T-cell (primary cell): Measurements from ENCODE around the gene IGSF3. TPM values are rescaled to one million over a fixed set of nuclear protein-coding genes. Genes with fewer than 3 reads are reported as not detected.

Experiments used
- ATAC-seq, 4 experiments: fragments of 200-7000 bp in 3 of 4; fragments of 150-1000 bp in 1 of 4; cut with Tn5 transposase; replicated peaks in 1 of 4; 1 replicate in 3 of 4; 2 replicates in 1 of 4; pipeline ENCODE4 v1.10.0; 2021; ENCODE audit warnings: moderate library complexity in 3 of 4, mild to moderate bottlenecking in 2 of 4, moderate number of reproducible peaks in 1 of 4
- CTCF ChIA-PET, 2 donors: fragments of 300-600 bp; sonication (Branson Sonifier 250); formaldehyde crosslinking; loops; one replicate each; lab custom pipeline; 2022; ENCODE audit warnings: antibody characterized with exemption in 2 of 2; lab: Charles Lee
- POLR2A ChIA-PET, 2 donors: fragments of 300-600 bp; sonication (Branson Sonifier 250); formaldehyde crosslinking; loops; one replicate each; lab custom pipeline; 2022; ENCODE audit warnings: antibody characterized with exemption in 2 of 2; lab: Charles Lee
- DNase-seq, 35 experiments: peaks; one replicate each; pipeline versions ENCODE4 v3.0.0 to v3.0.0-alpha.2; 2013 to 2023
- H3K27ac ChIP-seq: one replicate; pipeline ENCODE4 v1.5.1; 2013; ENCODE audit warnings: low read length
- H3K27me3 ChIP-seq, 2 experiments: replicated peaks in 1 of 2; 1 replicate in 1 of 2; 2 replicates in 1 of 2; pipeline versions ENCODE4 v1.6.1 to v1.7.0; 2013; ENCODE audit warnings: low read length in 1 of 2, mixed read lengths in 1 of 2; ENCODE audit not compliant: control insufficient read depth in 2 of 2, insufficient read depth in 2 of 2; ENCODE audit errors: extremely low read depth in 1 of 2
- H3K36me3 ChIP-seq, 2 donors: 1 replicate in 1 of 2; 2 replicates in 1 of 2; pipeline versions ENCODE4 v1.6.1 to v1.7.0; 2013; ENCODE audit warnings: low read length in 1 of 2; ENCODE audit not compliant: control insufficient read depth in 2 of 2, insufficient read depth in 1 of 2; ENCODE audit errors: extremely low read depth in 1 of 2
- H3K4me1 ChIP-seq, 2 experiments: 1 replicate in 1 of 2; 2 replicates in 1 of 2; pipeline versions ENCODE4 v1.6.1 to v1.7.0; 2013; ENCODE audit warnings: low read length in 2 of 2, mixed read lengths in 1 of 2; ENCODE audit not compliant: insufficient read depth in 2 of 2, control insufficient read depth in 1 of 2; ENCODE audit errors: extremely low read depth in 1 of 2
- H3K4me3 ChIP-seq, 2 donors: 1 replicate in 1 of 2; 2 replicates in 1 of 2; pipeline versions ENCODE4 v1.5.1 to v1.7.0; 2013; ENCODE audit warnings: mild to moderate bottlenecking in 2 of 2, low read length in 1 of 2, moderate library complexity in 1 of 2; ENCODE audit not compliant: control insufficient read depth in 1 of 2; ENCODE audit errors: extremely low read depth in 1 of 2
- H3K9me3 ChIP-seq: 2 replicates; pipeline ENCODE4 v1.7.0; 2013
- H3K27ac Mint-ChIP-seq, 2 donors: one replicate each; pipeline ENCODE4 v1.8.0; 2020 to 2021; ENCODE audit warnings: mild to moderate bottlenecking in 2 of 2, mixed read lengths in 2 of 2
- H3K27me3 Mint-ChIP-seq, 2 donors: one replicate each; pipeline ENCODE4 v1.8.0; 2021 to 2022; ENCODE audit warnings: mixed read lengths in 2 of 2
- H3K36me3 Mint-ChIP-seq: one replicate; pipeline ENCODE4 v1.8.0; 2021; ENCODE audit warnings: mixed read lengths
- H3K4me1 Mint-ChIP-seq, 3 donors: one replicate each; pipeline ENCODE4 v1.8.0; 2020 to 2022; ENCODE audit warnings: mixed read lengths in 3 of 3, mild to moderate bottlenecking in 1 of 3
- H3K4me3 Mint-ChIP-seq, 3 donors: one replicate each; pipeline ENCODE4 v1.8.0; 2020 to 2022; ENCODE audit warnings: mild to moderate bottlenecking in 3 of 3, mixed read lengths in 3 of 3, moderate library complexity in 3 of 3
- H3K9me3 Mint-ChIP-seq, 3 donors: one replicate each; pipeline ENCODE4 v1.8.0; 2020 to 2022; ENCODE audit warnings: mixed read lengths in 3 of 3
- WGBS: methylation state at CpG from one replicate; pipeline ENCODE4 v1.1.5; 2013; ENCODE audit warnings: missing lambda C conversion rate; ENCODE audit not compliant: insufficient coverage; 5-methylcytosine and 5-hydroxymethylcytosine counted together
- total RNA-seq, 35 experiments: library from RNA in 6 of 35; stranded (reverse) in 6 of 35; fragments of 120-200 nt in 1 of 35; gene quantifications; one replicate each; pipeline versions ENCODE4 v1.2.1 to v1.2.4 and lab custom pipeline; 2013 to 2026

The IGSF3 gene
- total RNA-seq, 5 donors from 2014 or later (not counting 1 experiment from before 2014, with no cell fraction given): 0.05 to 0.30 (median 0.24) TPM; not detected in 1

DNA sequence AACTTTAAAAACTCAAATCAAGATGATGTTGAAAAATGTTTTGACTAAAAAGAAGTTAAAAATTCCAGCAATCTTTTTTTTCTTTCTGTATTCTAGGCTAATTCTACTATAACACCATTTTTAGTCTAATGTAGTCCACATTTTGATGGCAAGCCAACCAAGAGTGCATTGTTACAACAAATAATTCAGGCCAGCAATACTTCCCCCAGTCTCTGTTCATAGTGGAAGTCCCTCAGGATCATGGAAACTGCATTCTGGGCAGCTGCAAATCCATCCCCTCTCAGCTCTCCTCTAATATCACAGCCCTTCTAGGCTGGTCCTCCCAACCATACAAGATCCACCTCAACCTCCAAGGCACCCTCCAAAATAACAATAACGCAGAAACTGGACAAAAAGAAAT, 89.0 kb downstream of the IGSF3 start:
- CTCF ChIA-PET: no interaction called here
- no CpG with 5 or more reads among the region's 1 CpG for WGBS
- H3K27me3 Mint-ChIP-seq: peaks cover 0 to 1% of the 10 kb centered on the region in 2 donors
- DNase-seq: no peak
- H3K27ac Mint-ChIP-seq: no peak overlapping the region
- no peaks in the 10 kb centered on the region for H3K9me3 Mint-ChIP-seq
- Histone ChIP-seq H3K4me3 (no peak overlapping the region), H3K4me1 (no peaks in the 10 kb centered on the region), H3K27ac (no peak overlapping the region), H3K9me3 (no peaks in the 10 kb centered on the region), H3K36me3 (no peaks in the 10 kb centered on the region), H3K27me3 (no peaks in the 10 kb centered on the region)
- POLR2A ChIA-PET: no interaction called here
- H3K4me1 Mint-ChIP-seq: peaks cover 0 to 10% (median 2%) of the 10 kb centered on the region in 3 donors
- no peak overlapping the region for H3K4me3 Mint-ChIP-seq
- H3K36me3 Mint-ChIP-seq: no peaks in the 10 kb centered on the region
- no peak for ATAC-seq

DNA sequence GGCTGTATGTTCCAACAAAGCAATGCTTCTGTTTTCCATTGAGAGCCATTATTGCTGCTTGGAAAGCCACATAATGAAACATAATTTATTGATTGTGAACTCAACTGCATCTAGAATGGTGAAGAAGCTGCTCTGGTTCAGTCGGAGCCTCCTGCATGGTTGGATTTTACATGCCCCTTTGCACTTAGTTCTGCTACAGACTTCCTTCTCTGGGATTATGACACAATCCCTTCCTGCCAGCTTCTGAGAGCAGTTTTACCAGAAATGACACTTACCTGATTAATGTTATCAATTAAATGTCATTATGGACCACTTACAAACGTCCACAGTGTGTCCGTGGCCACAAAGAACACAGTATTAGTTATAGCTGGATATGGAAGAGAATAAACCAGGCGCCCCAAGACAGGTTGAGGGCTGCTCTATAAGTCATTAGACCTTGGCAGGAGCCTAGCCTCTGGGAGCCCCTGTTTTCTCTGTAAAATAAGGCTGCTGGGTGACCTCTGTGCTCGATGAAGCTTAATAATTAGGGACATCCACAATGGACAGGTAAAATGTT, 89.7 kb downstream of the IGSF3 start:
- Mint-ChIP-seq H3K27me3 (no peaks in the 10 kb centered on the region), H3K4me3 (no peak overlapping the region), H3K36me3 (no peaks in the 10 kb centered on the region), H3K27ac (no peak overlapping the region), H3K4me1 (peaks cover 0 to 10% (median 2%) of the 10 kb centered on the region in 3 donors), H3K9me3 (no peaks in the 10 kb centered on the region)
- ChIA-PET POLR2A (no interaction called here), CTCF (interaction anchor here in 1 of 2 donors (1.4 kb wide), 1 partner anchor 73 kb away, joined by 4 read pairs; no protein-coding TSS in a partner anchor)
- WGBS: 85% methylated on average over 4 of the region's 5 CpGs
- DNase-seq (no peak), ATAC-seq (no peak)
- Histone ChIP-seq H3K36me3 (no peaks in the 10 kb centered on the region), H3K27ac (no peak overlapping the region), H3K9me3 (no peaks in the 10 kb centered on the region), H3K27me3 (no peaks in the 10 kb centered on the region), H3K4me3 (no peak overlapping the region), H3K4me1 (no peaks in the 10 kb centered on the region)

DNA sequence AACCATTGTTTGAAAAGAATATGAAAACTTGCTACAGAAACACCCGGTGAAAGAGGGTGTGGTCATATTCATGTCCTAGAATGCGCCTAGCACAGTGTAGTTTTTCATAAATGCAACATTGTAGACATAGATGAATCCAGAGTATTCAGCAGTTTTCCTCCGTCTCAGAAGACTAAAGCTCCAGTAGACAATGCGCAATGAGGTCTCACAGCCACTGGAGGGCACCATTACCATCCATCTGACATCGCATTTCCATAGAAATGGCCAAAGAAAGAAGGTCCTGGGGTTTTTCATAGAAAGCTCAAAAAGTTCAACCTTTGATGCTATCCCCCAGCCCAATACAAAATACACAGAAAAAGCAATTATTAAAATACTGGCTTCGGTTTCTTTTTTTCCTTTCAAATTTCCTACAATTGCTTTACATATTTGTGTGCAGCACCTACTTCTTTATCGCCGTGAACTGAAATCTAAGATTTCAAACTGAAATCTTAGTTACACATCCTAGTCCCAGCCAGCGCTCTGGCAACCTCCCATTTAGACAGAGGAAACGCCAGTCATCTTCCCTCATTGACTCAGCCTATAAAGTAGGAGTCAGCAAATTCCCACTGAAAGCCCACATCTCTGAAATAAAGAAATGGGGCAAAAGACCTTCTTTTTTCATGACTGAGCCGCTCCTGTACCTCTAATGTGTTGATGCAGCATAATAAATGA, 92.8 kb downstream of the IGSF3 start:
- no peaks in the 10 kb centered on the region for H3K27me3 Mint-ChIP-seq
- WGBS: 24% methylated on average over 3 of the region's 11 CpGs
- CTCF ChIA-PET: interaction anchor here (0.7 to 1.5 kb wide), 11 partner anchors 15 to 554 kb away, joined by 3 to 11 read pairs (median 3); partner anchors contain the start of gene TTF2 (in 1 of the 2)

DNA sequence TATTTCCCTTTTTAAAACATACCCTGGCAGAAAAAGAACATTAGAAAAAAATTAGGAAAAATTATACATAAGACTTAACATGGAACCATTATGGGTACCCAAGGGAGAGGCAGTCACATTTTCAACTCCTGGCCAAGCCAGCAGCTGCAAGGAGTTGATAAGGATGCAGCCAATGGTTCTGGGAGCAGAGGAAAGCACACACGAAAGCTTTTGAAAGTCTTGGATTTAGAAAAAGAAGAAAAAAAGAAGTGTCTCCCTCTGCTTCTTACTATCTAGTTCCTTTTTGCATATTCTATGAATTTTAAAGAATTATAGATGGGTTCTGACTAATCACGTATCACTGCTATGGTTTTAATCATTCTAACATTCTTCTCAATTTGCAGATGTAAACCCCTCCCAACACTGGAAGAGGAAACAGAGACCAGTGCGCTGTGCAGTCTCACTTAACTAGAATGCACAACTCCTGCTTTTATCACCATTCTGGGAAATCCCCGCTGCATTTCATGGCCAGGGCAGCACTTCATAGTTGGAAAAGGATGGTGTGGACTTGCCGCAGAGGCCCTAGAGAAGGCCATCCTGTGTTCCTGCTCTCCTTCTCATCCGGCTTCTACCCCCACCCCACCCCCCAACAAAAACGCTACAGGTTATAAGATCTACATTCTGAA, 94.0 kb downstream of the IGSF3 start:
- ChIA-PET POLR2A (no interaction called here), CTCF (interaction anchor here in 1 of 2 donors (0.9 to 1.5 kb wide), 4 partner anchors 22 to 91 kb away, joined by 3 to 11 read pairs (median 4); no protein-coding TSS in a partner anchor)
- H3K9me3 Mint-ChIP-seq: no peaks in the 10 kb centered on the region
- DNase-seq (no peak), ATAC-seq (no peak)
- Histone ChIP-seq H3K36me3 (no peaks in the 10 kb centered on the region), H3K9me3 (no peaks in the 10 kb centered on the region), H3K27ac (no peak overlapping the region), H3K27me3 (no peaks in the 10 kb centered on the region), H3K4me1 (peaks cover 0 to 25% of the 10 kb centered on the region in 2 experiments), H3K4me3 (no peak overlapping the region)
- H3K27me3 Mint-ChIP-seq: no peaks in the 10 kb centered on the region
- WGBS: no CpG with 5 or more reads among the region's 7 CpGs
- H3K36me3 Mint-ChIP-seq: no peaks in the 10 kb centered on the region
- peaks cover 26 to 37% (median 29%) of the 10 kb centered on the region in 3 donors for H3K4me1 Mint-ChIP-seq
- H3K4me3 Mint-ChIP-seq: no peak overlapping the region
- H3K27ac Mint-ChIP-seq: no peak overlapping the region

More for the DNA sequence above, 92.8 kb downstream of the IGSF3 start:
- no peak overlapping the region for H3K4me3 Mint-ChIP-seq
- no peaks in the 10 kb centered on the region for H3K9me3 ChIP-seq
- H3K9me3 Mint-ChIP-seq: no peaks in the 10 kb centered on the region
- peaks cover 16 to 25% (median 17%) of the 10 kb centered on the region in 3 donors for H3K4me1 Mint-ChIP-seq
- H3K27ac ChIP-seq: no peak overlapping the region
- no peaks in the 10 kb centered on the region for H3K36me3 ChIP-seq
- ATAC-seq: no peak
- H3K36me3 Mint-ChIP-seq: no peaks in the 10 kb centered on the region
- POLR2A ChIA-PET: interaction anchor here in 1 of 2 donors (0.6 to 0.8 kb wide), 2 partner anchors 88 to 228 kb away, joined by 3 to 8 read pairs; no protein-coding TSS in a partner anchor
- peaks cover 0 to 13% of the 10 kb centered on the region in 2 experiments for H3K4me1 ChIP-seq
- H3K27me3 ChIP-seq: no peaks in the 10 kb centered on the region
- no peak overlapping the region for H3K27ac Mint-ChIP-seq
- no peak overlapping the region for H3K4me3 ChIP-seq
- DNase-seq: peak in 29 of 35 experiments; percentile 6 to 81 (median 38)

DNA sequence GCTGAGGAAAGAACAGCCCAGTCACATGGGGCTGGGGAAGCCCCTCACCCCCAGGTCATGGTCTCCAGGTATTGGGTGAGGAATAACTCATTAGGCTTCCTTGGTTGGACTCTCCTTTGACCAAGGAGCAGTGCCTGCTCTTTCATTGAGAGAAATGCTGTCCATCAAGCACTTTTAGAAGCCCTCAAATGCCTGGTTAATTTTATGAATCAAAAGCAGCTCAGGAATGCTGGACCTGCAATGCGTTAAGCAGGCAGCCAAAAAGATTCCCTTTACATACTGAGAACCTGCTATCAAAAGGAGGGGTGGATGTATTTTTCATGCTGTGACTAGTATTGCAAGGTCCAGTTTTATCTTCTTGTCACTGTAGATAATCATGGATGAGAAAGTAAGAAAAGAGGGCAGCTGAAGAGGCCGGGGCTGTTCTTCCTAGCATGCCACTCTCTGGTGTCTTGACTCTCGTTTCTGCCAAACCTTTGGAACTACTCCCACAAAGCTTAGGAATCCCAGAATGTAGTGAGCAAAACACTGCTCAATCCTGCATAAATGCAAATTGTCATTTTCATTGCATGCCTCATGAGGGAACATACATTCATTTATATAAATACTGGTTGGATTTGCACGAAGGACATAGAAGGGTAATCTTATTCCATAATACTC, 94.6 kb downstream of the IGSF3 start:
- H3K9me3 ChIP-seq: no peaks in the 10 kb centered on the region
- H3K4me3 ChIP-seq: no peak overlapping the region
- WGBS: 100% methylated on average over 1 of the region's 4 CpGs
- ChIA-PET CTCF (interaction anchor here (0.6 to 1.1 kb wide), 6 partner anchors 16 to 1044 kb away, joined by 3 to 4 read pairs (median 3); no protein-coding TSS in a partner anchor), POLR2A (no interaction called here)
- H3K27me3 Mint-ChIP-seq: no peaks in the 10 kb centered on the region
- H3K27ac ChIP-seq: no peak overlapping the region
- H3K4me3 Mint-ChIP-seq: peak overlapping the region in 1 of 3 donors; percentile 85
- peak overlapping the region in 1 of 2 donors; percentile 17 for H3K27ac Mint-ChIP-seq
- peaks cover 0 to 27% of the 10 kb centered on the region in 2 experiments for H3K4me1 ChIP-seq
- DNase-seq (no peak), ATAC-seq (no peak)
- H3K4me1 Mint-ChIP-seq: peaks cover 29 to 44% (median 36%) of the 10 kb centered on the region in 3 donors
- no peaks in the 10 kb centered on the region for H3K36me3 Mint-ChIP-seq
- no peaks in the 10 kb centered on the region for H3K36me3 ChIP-seq
- no peaks in the 10 kb centered on the region for H3K9me3 Mint-ChIP-seq
- H3K27me3 ChIP-seq: no peaks in the 10 kb centered on the region

DNA sequence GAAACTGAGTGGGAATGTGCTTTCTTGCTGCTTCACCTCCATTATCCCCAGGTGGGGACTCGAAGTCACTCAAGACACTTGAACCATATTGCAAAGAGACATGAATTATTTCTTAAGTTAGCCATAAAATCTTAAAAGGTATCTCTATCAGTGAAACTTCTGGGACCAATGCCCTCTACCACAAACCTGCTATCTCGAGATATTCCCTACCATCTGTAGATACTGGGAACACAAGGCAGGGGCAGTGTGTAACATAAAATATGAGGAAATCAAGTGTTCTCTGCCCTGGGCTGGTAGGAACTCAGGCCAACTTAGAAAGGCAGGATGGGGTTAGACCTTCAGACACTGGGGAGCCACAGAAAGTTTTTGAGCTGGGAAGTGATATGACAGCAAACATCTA, 95.4 kb downstream of the IGSF3 start:
- no peaks in the 10 kb centered on the region for H3K27me3 Mint-ChIP-seq
- no peak overlapping the region for H3K4me3 ChIP-seq
- ATAC-seq: no peak
- H3K27ac Mint-ChIP-seq: peak overlapping the region; percentile 29 to 85
- H3K9me3 Mint-ChIP-seq: no peaks in the 10 kb centered on the region
- H3K36me3 Mint-ChIP-seq: no peaks in the 10 kb centered on the region
- no peak for DNase-seq
- no peaks in the 10 kb centered on the region for H3K9me3 ChIP-seq
- H3K27me3 ChIP-seq: no peaks in the 10 kb centered on the region
- peaks cover 29 to 48% (median 39%) of the 10 kb centered on the region in 3 donors for H3K4me1 Mint-ChIP-seq
- no CpG with 5 or more reads among the region's 2 CpGs for WGBS
- H3K4me1 ChIP-seq: peaks cover 0 to 31% of the 10 kb centered on the region in 2 experiments
- no peaks in the 10 kb centered on the region for H3K36me3 ChIP-seq
- POLR2A ChIA-PET: no interaction called here
- CTCF ChIA-PET: interaction anchor here (0.7 to 1.1 kb wide), 3 partner anchors 15 to 73 kb away, joined by 3 read pairs; no protein-coding TSS in a partner anchor
- no peak overlapping the region for H3K27ac ChIP-seq
- H3K4me3 Mint-ChIP-seq: peak overlapping the region; percentile 85 to 95 (median 91)
